Fibroblast of the conjunctiva (primary cell): ENCODE results near the gene SMIM35.
"Not testable (repeated sequence)": the region's sequence is repeated elsewhere in the genome, so short reads cannot be mapped to it uniquely, and the experiment has no call there.

Source experiments
- DNase-seq: peaks from one replicate; pipeline ENCODE4 v3.0.0-alpha.2; 2010; ENCODE audit warnings: low read depth

SMIM35 gene

GRCh38 chr11:118027694-118028093 lies 59.1 kb downstream of the SMIM35 start:
- no peak for DNase-seq

DNA sequence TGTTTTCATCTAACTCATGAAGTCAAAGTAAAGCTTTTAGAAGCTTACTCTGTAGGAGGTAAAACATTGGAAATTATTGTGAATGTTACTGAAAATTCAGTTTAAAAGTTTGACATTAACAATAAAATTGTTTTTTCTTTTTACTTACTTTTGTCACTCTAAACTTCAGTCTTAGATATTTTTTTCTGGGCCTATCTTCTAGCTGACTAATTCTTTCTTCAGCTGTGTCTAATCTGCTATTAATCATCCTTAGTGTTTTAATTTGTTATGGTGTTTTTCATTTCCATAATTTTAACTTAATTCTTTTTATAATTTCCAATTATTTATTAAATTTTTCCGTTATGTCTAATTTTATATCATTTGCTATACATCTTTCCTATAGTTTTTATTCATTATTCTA lies 65.6 kb downstream of the SMIM35 start:
- no peak for DNase-seq

- DNase-seq = no peak
These were observed 68.4 kb downstream of the SMIM35 start for GRCh38 chr11:118018401-118018800.

GRCh38 chr11:118017631-118018315 lies 69.0 kb downstream of the SMIM35 start:
- DNase-seq = no peak

GRCh38 chr11:118017111-118017510 lies 69.7 kb downstream of the SMIM35 start:
- DNase-seq = no peak

DNA sequence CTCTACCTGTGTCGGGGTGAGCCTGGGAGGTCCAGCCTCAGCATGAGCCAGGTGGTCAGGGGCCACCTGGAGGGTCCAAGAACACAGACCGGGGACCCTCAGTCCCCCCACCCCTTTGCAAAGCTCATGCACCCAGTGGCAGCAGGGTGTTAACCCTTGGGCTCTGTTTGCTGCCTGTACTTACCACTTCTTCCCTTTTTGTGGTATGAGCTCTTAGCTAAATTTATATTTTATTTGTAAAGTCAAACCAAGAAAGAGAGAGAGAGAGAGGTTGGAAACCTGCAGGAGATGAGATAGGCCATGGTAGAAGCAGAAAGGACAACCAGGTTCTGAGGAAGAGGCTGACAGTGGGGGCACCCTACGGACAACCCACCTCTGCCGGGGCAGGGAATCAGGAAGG lies 70.7 kb downstream of the SMIM35 start:
- no peak for DNase-seq

DNA sequence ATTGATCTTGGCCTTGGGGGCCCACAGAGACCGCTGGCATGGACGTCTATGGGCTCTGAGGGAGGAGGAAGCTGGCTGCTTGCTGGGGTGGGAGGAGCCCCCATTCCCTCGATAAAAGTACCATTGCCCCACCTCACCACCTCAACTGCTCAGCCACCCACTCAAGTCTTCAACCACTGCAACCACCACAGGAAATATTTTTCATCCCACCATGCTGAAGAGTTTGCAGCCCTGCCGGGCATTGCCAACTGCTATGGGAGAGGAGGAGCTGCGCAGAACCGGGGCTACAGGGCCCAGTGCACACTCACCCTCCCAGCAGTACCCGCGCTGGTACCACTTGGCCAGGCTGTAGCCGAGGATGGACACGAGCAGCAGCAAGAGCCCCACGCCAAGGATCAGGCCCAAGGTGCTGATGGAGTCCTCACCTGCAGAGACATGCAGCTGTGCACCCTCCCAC lies 71.3 kb downstream of the SMIM35 start:
- DNase-seq = no peak

GRCh38 chr11:118014022-118014421 lies 72.7 kb downstream of the SMIM35 start:
- DNase-seq = no peak

DNA sequence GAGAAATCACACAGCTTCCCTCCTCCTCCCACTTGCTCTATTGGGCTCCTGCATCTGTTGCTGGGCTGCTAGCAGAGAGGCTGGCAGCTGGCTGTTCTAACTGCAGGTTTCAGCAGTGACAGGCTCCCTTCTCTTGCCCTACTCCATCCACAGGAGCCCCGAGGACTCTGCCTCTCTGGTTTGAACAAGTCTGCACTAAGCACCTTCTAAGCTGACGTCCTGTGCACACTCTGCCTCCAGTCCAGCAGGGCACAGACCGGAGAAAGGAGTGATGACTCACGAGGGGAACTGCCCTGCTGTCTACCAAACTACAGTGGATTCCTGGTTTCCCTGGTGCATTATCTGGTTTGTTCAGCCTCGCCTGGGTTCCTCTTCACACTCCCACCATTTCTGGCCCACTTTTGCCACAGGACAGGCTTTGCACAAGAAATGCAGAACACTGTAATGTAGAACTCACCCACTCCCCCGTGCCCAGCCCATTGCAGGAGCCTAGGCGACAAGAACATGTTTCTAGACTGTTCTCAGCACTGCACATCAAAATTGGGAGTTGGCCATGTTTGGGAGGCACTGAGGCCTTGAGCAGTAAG lies 74.6 kb downstream of the SMIM35 start:
- DNase-seq = no peak

GRCh38 chr11:118010738-118011461 lies 75.9 kb downstream of the SMIM35 start:
- DNase-seq = no peak

DNA sequence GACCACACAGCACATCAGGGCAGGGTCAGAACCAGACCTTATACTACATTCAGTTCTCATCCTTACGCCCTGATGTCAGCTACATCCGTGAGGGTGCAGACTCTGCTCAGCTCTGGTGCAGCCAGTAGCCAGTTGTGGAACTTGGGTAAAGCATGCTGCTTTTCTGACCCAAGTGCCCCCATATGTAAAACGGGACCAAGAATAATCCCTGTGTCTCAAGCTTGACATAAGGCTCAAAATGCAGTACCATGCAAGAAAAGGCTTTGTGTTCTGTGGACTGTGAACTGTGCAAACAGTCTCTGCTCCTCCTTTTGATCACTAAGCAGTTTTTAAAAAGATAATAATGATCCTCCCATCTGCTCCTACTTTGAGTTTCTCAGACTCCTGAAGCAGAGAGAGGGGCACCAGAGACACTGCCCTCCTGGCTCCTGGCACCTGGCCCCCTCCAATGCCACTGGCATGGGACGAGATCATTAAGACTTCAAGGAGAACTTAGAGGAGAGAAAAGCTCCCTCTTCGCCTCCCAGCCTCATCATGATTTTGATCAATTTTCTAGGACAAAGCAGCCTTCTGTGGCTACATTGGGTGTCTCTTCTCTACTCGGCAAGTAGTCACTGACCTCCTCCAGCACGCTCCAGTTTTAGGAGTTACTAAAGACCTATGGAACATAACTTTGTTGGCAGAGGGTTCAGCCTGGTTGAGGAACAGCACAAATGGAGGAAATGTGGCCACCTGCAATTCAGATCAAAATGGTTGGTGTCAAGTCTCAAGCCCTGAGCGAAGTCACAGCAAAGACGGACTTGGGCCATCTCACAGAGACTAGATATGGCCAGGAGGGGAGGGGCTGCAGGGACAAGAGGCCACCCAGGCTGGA lies 76.7 kb downstream of the SMIM35 start:
- no peak for DNase-seq

GRCh38 chr11:118008271-118008911 lies 78.4 kb downstream of the SMIM35 start:
- DNase-seq = no peak

DNA sequence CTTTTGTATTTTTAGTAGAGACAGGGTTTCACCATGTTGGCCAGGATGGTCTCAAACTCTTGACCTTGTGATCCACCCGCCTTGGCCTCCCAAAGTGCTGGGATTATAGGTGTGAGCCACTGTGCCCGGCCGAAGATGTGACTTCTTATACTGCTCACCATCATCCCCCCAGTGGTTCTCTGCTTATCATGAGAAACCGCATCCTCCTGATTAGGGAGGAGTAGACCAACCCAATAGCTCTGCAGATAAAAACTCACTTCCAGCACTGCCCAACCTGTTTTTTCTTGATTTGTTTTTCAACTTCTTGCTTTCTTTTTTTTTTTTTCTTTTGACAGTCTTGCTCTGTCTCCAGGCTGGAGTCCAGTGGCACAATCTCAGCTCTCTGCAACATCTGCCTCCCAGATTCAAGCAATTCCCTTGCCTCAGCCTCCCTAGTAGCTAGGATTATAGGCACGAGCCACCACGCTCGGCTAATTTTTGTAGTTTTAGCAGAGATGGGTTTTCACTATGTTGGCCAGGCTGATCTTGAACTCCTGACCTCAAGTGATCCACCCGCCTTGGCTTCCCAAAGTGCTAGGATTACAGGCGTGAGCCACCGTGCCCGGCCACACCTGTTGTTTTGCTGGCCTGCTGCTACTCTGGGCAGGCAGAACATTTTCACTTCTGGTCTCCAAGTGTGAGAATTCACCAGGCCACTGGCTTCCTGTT lies 79.0 kb downstream of the SMIM35 start:
- DNase-seq = not testable (repeated sequence)

DNA sequence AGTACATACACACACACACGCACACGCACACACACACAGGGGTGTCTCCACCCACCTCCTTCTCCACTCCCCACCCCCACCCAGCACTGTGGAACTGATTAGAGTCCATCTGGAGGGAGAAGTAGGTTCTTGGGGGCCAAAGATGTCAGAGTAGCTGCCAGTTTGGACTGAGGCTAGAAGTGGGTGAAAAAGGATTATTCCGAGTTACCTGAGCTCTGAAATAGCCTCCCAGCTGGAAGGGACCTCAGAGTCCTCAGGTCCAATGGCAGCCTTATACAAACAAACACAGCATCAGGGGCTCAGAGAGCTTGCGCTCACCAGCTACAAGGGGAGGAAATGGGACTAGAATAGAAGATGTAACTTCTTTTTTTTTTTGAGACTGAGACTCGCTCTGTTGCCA lies 79.7 kb downstream of the SMIM35 start:
- DNase-seq = no peak

- DNase-seq = no peak
These were observed 80.6 kb downstream of the SMIM35 start for GRCh38 chr11:118006153-118006534.

DNA sequence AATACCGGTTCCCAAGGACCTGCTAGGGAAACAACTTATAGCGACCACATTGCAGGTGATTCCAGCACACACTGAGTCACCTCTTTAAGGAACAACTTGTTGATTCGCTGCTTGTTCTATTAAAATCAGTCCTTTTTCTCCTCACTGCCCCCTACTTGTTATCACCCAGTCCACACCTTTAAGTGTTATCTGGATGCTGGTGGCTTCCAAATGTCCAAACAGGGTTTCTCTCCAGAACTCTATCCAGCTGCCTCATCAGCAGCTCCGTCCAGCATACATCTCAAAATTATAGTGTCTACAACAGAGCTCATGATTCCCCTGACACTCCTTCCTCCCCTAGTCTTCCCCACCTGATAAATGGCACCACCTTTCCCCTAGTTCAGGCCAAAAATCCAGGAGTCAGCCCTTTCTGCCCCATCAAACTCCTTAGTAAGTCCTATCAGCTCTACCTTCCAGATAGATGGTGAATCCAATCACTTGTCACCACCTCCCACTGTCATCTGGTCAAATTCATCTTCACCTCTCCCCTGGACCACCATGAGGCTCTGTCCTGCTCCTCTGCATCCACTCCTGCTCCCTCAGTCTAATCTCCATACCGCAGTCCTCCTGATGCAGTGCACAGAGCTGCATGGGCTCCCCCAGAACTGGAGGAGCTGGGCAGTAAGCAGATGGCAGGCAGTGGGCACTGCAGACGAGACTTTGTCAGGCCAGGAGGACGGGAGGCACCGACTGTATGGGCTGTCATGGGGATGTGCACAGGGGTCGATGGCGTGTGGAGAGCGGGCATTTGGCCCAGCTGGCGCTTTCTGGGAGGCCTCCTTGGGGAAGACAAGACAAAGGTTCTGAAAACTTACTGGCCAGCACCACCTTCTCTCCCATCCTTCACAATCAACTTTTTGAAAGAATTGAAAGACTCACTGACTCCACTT lies 81.3 kb downstream of the SMIM35 start:
- DNase-seq = no peak

- DNase-seq = no peak
These were observed 82.1 kb downstream of the SMIM35 start for GRCh38 chr11:118004543-118005223.

GRCh38 chr11:118003456-118003855 lies 83.3 kb downstream of the SMIM35 start:
- DNase-seq = no peak
